Measurements from ENCODE around the gene IPPK.

The IPPK gene, protein sequence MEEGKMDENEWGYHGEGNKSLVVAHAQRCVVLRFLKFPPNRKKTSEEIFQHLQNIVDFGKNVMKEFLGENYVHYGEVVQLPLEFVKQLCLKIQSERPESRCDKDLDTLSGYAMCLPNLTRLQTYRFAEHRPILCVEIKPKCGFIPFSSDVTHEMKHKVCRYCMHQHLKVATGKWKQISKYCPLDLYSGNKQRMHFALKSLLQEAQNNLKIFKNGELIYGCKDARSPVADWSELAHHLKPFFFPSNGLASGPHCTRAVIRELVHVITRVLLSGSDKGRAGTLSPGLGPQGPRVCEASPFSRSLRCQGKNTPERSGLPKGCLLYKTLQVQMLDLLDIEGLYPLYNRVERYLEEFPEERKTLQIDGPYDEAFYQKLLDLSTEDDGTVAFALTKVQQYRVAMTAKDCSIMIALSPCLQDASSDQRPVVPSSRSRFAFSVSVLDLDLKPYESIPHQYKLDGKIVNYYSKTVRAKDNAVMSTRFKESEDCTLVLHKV

DNA sequence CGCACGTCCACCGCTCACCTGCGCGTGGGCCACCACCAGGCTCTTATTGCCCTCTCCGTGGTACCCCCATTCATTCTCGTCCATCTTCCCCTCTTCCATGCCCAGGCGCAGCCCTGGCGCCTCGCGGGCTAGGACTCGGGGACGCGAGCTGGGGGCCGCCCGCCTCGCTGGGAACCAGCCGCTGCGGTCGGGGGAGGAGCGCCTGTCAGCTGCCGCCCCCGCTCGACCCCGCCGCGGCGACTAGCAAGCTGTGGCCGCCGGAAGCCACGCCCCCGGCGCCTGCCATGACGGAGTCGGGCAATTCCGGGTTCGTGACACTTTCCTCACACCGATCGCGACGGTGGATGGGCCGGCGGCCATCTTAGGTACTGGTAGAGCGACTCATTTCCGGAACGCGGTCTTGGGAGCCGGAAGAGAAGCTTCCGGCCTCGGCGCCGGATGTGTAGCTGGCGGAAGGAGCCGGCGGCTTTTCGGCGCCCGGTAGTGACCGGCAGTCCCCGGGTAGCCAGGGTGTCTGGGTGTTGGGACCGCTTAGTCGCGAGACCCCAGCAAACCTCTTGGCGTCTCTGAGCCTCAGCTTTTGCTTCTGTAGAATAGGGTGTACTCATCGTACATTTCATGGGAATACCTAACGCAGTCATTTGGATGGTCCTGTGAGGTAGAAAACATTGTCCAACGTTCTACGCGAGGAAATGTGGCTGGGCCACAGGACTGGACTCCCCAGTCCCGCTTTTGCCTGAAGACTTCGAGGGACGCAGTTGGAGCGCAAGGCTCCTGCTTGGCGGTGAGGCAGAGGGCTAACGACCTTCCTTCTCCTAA, at the start of gene IPPK:
IPPK (minus strand) TSS at position 242 of the 819 bp plus-strand sequence; CDS start at position 99, 143 bp downstream.
- no CpG with 5 or more reads among the region's 75 CpGs for WGBS (ENCODE audit: insufficient coverage, insufficient read length)
- Histone ChIP-seq H3K4me3 (ENCODE audit: low read length) (peak within 1 kb of the TSS; percentile 92), H3K9me3 (ENCODE audit: control insufficient read depth, insufficient read depth, low read length) (no peaks in the 10 kb centered on the region), H3K27me3 (ENCODE audit: control insufficient read depth, insufficient read depth, low read length) (no peaks in the 10 kb centered on the region), H3K4me1 (ENCODE audit: control insufficient read depth, insufficient read depth, low read length) (no peaks in the 10 kb centered on the region), H3K27ac (ENCODE audit: low read length) (no peak within 1 kb of the TSS), H3K36me3 (ENCODE audit: control insufficient read depth, insufficient read depth, low read length) (peaks cover 2% of the 10 kb centered on the region; the same call in 1 of the 2 replicates)
- peak; percentile 97 for DNase-seq (ENCODE audit: low read depth, low spot score)

- H3K36me3 ChIP-seq (ENCODE audit: control insufficient read depth, insufficient read depth, low read length), result peaks cover 49% of the 10 kb centered on the region
- H3K4me1 ChIP-seq (ENCODE audit: control insufficient read depth, insufficient read depth, low read length), result no peaks in the 10 kb centered on the region; the same call in 1 of the 2 replicates
- DNase-seq (ENCODE audit: low read depth, low spot score), result no peak
- no peaks in the 10 kb centered on the region for H3K27me3 ChIP-seq (ENCODE audit: control insufficient read depth, insufficient read depth, low read length)
- no peaks in the 10 kb centered on the region for H3K9me3 ChIP-seq (ENCODE audit: control insufficient read depth, insufficient read depth, low read length)
- H3K27ac ChIP-seq (ENCODE audit: low read length), result no peak overlapping the region
- no CpG with 5 or more reads among the region's 34 CpGs for WGBS (ENCODE audit: insufficient coverage, insufficient read length)
- H3K4me3 ChIP-seq (ENCODE audit: low read length), result no peak overlapping the region
These were observed 49.2 kb upstream of the IPPK start for GRCh38 chr9:92719028-92719647.

GRCh38 chr9:92718086-92719001, 48.4 kb upstream of the IPPK start:
- Histone ChIP-seq H3K4me3 (ENCODE audit: low read length) (no peak overlapping the region), H3K27ac (ENCODE audit: low read length) (no peak overlapping the region), H3K4me1 (ENCODE audit: control insufficient read depth, insufficient read depth, low read length) (no peaks in the 10 kb centered on the region; the same call in 1 of the 2 replicates), H3K36me3 (ENCODE audit: control insufficient read depth, insufficient read depth, low read length) (peaks cover 53% of the 10 kb centered on the region), H3K27me3 (ENCODE audit: control insufficient read depth, insufficient read depth, low read length) (no peaks in the 10 kb centered on the region), H3K9me3 (ENCODE audit: control insufficient read depth, insufficient read depth, low read length) (no peaks in the 10 kb centered on the region)
- no peak for DNase-seq (ENCODE audit: low read depth, low spot score)
- no CpG with 5 or more reads among the region's 40 CpGs for WGBS (ENCODE audit: insufficient coverage, insufficient read length)

DNA sequence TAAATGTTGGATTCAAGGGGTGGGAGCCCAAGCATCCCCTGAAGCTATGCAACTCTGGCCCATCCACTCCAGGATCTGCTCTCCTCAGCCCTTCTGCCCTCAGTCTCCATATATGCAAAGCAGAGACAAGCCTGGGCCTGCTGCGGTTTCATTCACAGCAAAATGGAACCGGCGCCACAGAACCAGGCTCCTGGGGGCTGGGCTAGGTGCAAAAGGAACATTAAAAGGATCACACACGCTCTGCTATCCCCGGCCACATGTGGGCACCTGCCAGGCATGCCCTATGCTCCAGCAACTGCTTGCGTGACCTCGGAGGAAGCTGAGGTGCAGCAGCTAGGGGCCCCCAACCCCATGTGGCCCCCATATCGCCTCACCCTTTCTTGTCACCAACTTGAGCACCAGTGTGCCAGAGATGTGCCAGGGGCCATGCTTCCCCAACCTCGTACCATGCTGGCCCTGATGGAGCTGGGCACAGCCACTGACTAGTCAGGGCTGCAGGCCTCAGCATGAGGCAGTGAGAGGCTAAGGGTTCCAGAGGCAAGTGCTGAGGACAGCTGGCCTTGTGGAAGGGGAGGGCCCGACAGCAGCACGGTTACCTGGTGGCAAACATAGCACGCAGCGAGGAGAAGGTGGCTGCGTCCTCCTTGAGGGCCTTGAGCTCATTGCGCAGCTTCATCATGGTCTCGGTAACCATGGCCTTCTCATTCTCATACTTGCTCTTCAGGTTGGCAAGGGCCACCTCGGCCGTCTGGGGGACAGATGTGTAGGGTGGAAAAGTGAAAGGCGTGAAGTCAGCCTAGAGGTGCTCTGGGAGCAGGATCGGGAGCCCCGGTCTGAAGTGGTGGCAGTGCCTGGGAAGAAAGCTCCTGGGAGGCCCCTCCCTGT, 47.5 kb upstream of the IPPK start:
- H3K4me3 ChIP-seq (ENCODE audit: low read length), result no peak overlapping the region
- no peaks in the 10 kb centered on the region for H3K9me3 ChIP-seq (ENCODE audit: control insufficient read depth, insufficient read depth, low read length)
- H3K36me3 ChIP-seq (ENCODE audit: control insufficient read depth, insufficient read depth, low read length), result peaks cover 50% of the 10 kb centered on the region
- H3K27ac ChIP-seq (ENCODE audit: low read length), result no peak overlapping the region
- WGBS (ENCODE audit: insufficient coverage, insufficient read length), result no CpG with 5 or more reads among the region's 21 CpGs
- H3K4me1 ChIP-seq (ENCODE audit: control insufficient read depth, insufficient read depth, low read length), result no peaks in the 10 kb centered on the region; the same call in 1 of the 2 replicates
- no peak for DNase-seq (ENCODE audit: low read depth, low spot score)
- no peaks in the 10 kb centered on the region for H3K27me3 ChIP-seq (ENCODE audit: control insufficient read depth, insufficient read depth, low read length)

DNA sequence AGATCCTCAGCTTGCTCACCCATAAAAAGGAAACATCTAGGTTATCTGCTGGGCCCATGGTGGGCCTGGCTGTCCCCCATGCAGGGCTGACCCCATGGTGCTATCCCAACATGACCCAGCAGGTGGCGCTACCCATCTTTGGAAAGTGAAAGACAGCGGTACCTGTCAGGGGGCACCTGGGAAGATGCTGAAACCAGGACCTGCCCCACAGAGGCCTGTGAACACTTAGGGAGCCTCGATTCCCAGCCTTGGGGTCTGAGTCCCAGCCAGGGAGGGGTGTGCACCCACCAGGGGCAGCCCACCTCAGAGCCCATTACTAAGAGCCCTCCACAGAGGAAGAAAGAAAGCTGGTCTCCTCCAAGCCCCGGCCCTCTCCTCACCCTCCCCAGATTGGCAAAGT, 46.6 kb upstream of the IPPK start:
- Histone ChIP-seq H3K27me3 (ENCODE audit: control insufficient read depth, insufficient read depth, low read length) (no peaks in the 10 kb centered on the region), H3K4me1 (ENCODE audit: control insufficient read depth, insufficient read depth, low read length) (no peaks in the 10 kb centered on the region; the same call in 1 of the 2 replicates), H3K36me3 (ENCODE audit: control insufficient read depth, insufficient read depth, low read length) (peaks cover 49% of the 10 kb centered on the region), H3K4me3 (ENCODE audit: low read length) (no peak overlapping the region), H3K9me3 (ENCODE audit: control insufficient read depth, insufficient read depth, low read length) (no peaks in the 10 kb centered on the region), H3K27ac (ENCODE audit: low read length) (no peak overlapping the region)
- no CpG with 5 or more reads among the region's 4 CpGs for WGBS (ENCODE audit: insufficient coverage, insufficient read length)
- peak; percentile 33 for DNase-seq (ENCODE audit: low read depth, low spot score)

DNA sequence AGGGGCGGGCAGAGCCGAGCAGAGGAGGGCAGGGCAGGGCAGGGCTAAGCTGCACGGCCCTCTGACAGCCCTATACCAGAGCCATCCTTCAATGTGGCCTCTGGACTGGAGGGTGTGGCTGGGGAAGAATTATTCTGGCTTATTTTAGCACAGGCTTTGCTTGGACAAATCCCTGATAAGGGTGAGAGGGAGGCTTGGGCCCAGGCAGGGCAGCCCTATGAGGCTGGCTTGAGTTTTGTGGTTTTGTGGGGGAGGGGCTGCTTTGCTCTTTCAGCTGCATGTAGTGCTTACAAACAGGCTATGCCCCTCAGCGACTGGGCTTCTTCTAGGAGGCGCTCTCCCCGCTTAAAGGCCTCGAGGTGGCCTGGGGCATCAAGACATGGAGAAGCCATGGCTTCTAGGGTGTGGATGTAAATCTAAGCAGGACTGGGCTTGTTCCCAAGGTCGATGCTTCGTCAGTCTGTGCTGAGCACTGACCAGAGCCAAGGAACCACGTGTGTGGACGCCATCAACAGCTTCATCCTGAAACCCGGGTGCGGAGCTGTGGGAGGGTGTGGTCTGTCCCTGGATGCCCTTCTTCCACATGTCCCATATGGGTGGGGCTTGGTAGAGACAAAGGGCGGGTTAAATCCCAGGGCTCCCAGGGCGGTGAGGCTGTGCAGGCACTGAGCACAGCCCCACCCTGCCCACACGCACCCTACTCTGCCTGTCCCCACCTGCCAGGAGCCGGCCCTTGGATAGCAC, 45.7 kb upstream of the IPPK start:
- no peaks in the 10 kb centered on the region; the same call in 1 of the 2 replicates for H3K4me1 ChIP-seq (ENCODE audit: control insufficient read depth, insufficient read depth, low read length)
- no peak overlapping the region for H3K27ac ChIP-seq (ENCODE audit: low read length)
- no peaks in the 10 kb centered on the region for H3K27me3 ChIP-seq (ENCODE audit: control insufficient read depth, insufficient read depth, low read length)
- DNase-seq (ENCODE audit: low read depth, low spot score), result no peak
- no peak overlapping the region for H3K4me3 ChIP-seq (ENCODE audit: low read length)
- H3K9me3 ChIP-seq (ENCODE audit: control insufficient read depth, insufficient read depth, low read length), result no peaks in the 10 kb centered on the region
- H3K36me3 ChIP-seq (ENCODE audit: control insufficient read depth, insufficient read depth, low read length), result peaks cover 49% of the 10 kb centered on the region
- WGBS (ENCODE audit: insufficient coverage, insufficient read length), result no CpG with 5 or more reads among the region's 17 CpGs

DNA sequence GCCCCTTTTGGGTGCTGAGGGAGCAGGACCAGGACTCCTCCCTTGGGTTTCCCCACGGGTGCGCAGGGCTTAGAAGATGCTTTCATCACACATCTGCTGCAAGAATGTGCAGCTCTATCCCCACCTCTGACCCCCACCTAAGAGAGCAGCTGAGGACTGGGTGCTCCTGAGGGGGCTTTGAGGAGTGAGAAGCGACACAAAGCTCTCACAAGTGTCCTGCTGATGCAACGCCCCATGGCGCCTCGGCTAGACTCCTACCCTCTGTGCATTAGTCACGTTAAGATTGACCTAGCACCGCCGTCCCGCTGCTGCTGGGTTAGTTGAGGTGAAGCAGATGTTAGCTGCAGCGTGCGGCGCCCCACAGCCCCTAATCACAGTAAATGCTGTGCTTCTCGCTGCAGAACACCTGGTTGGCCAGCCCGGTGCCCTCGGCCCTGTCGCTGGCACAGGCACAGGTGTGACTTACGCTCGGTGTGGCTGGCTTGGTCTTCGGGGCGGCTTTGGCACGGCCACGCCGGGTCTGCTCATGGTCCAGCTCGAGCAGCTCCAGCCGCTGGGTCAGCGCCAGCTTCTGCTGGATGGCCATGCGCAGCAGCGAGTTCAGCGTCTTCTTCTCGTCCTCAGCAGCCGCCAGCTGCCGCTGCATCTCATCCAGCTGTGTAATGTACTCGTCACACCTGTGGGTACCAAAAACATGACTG, 45.0 kb upstream of the IPPK start:
- no CpG with 5 or more reads among the region's 34 CpGs for WGBS (ENCODE audit: insufficient coverage, insufficient read length)
- no peaks in the 10 kb centered on the region for H3K27me3 ChIP-seq (ENCODE audit: control insufficient read depth, insufficient read depth, low read length)
- H3K36me3 ChIP-seq (ENCODE audit: control insufficient read depth, insufficient read depth, low read length), result peaks cover 43% of the 10 kb centered on the region

DNA sequence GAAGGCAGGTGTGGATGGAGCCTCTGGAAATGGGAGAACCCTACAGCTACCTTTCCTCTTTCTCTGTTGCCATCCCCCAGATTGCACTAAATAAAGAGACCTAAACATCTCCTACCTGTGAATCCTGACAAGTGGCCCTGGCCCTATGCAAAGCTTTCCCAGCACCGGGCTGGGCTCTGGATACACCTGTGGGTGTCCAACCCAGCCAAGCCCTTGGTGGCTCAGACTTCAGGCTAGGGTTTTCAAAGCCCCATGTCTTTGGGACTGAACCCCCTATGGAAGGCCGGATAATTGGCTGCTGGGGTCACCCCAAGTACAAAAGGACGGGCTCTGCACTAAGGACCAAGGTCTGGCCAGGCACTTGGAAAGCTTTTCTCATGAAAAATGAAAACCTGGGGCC, 44.1 kb upstream of the IPPK start:
- Histone ChIP-seq H3K4me3 (ENCODE audit: low read length) (no peak overlapping the region), H3K27me3 (ENCODE audit: control insufficient read depth, insufficient read depth, low read length) (no peaks in the 10 kb centered on the region), H3K36me3 (ENCODE audit: control insufficient read depth, insufficient read depth, low read length) (peaks cover 34% of the 10 kb centered on the region), H3K27ac (ENCODE audit: low read length) (no peak overlapping the region), H3K4me1 (ENCODE audit: control insufficient read depth, insufficient read depth, low read length) (no peaks in the 10 kb centered on the region; the same call in 1 of the 2 replicates), H3K9me3 (ENCODE audit: control insufficient read depth, insufficient read depth, low read length) (no peaks in the 10 kb centered on the region)
- no CpG with 5 or more reads among the region's 3 CpGs for WGBS (ENCODE audit: insufficient coverage, insufficient read length)
- no peak for DNase-seq (ENCODE audit: low read depth, low spot score)

More for the DNA sequence above, 45.0 kb upstream of the IPPK start:
- DNase-seq (ENCODE audit: low read depth, low spot score), result no peak
- H3K4me3 ChIP-seq (ENCODE audit: low read length), result no peak overlapping the region
- no peak overlapping the region for H3K27ac ChIP-seq (ENCODE audit: low read length)
- no peaks in the 10 kb centered on the region for H3K9me3 ChIP-seq (ENCODE audit: control insufficient read depth, insufficient read depth, low read length)
- no peaks in the 10 kb centered on the region; the same call in 1 of the 2 replicates for H3K4me1 ChIP-seq (ENCODE audit: control insufficient read depth, insufficient read depth, low read length)
